CD4-positive, CD25-positive, alpha-beta regulatory T cell (primary cell): Measurements from ENCODE around the gene GULP1. TPM values are rescaled to one million over a fixed set of nuclear protein-coding genes. Genes with fewer than 3 reads are reported as not detected.

Source experiments
- ATAC-seq, 2 donors: fragments of 150-1000 bp; cut with Tn5 transposase; one replicate each; pipeline ENCODE4 v1.10.0; 2021; ENCODE audit warnings: low read depth in 2 of 2, moderate number of reproducible peaks in 2 of 2, moderate library complexity in 1 of 2
- DNase-seq, 3 donors: peaks; one replicate each; pipeline versions ENCODE4 v3.0.0 to v3.0.0-alpha.2; 2012 to 2022; ENCODE audit warnings: mixed read lengths in 1 of 3
- H3K27ac ChIP-seq: one replicate; pipeline ENCODE4 v1.7.0; 2013; ENCODE audit warnings: mild to moderate bottlenecking, low read length; ENCODE audit not compliant: insufficient read depth, poor library complexity, severe bottlenecking
- H3K27me3 ChIP-seq: one replicate; pipeline ENCODE4 v1.7.0; 2013; ENCODE audit warnings: low read length; ENCODE audit not compliant: control insufficient read depth, insufficient read depth
- H3K36me3 ChIP-seq: one replicate; pipeline ENCODE4 v1.7.0; 2013; ENCODE audit warnings: mild to moderate bottlenecking, low read length, moderate library complexity; ENCODE audit not compliant: control insufficient read depth, insufficient read depth
- H3K4me1 ChIP-seq: 2 replicates; pipeline ENCODE4 v1.7.0; 2013; ENCODE audit warnings: mild to moderate bottlenecking, low read length; ENCODE audit not compliant: insufficient read depth, control insufficient read depth, poor library complexity, severe bottlenecking
- H3K4me3 ChIP-seq: one replicate; pipeline ENCODE4 v1.7.0; 2013; ENCODE audit warnings: low read depth, mild to moderate bottlenecking, low read length, moderate library complexity
- H3K9me3 ChIP-seq, 2 experiments: 1 replicate in 1 of 2; 2 replicates in 1 of 2; pipeline ENCODE4 v1.7.0; 2013; ENCODE audit warnings: low read length in 2 of 2, mild to moderate bottlenecking in 1 of 2, moderate library complexity in 1 of 2; ENCODE audit not compliant: control insufficient read depth in 2 of 2
- H3K27ac Mint-ChIP-seq, 3 donors: one replicate each; pipeline ENCODE4 v1.8.0; 2020 to 2022; ENCODE audit warnings: mild to moderate bottlenecking in 3 of 3, mixed read lengths in 3 of 3, moderate library complexity in 2 of 3
- H3K27me3 Mint-ChIP-seq: one replicate; pipeline ENCODE4 v1.8.0; 2022; ENCODE audit warnings: mild to moderate bottlenecking, mixed read lengths
- H3K36me3 Mint-ChIP-seq: one replicate; pipeline ENCODE4 v1.8.0; 2020; ENCODE audit warnings: mixed read lengths
- H3K4me1 Mint-ChIP-seq, 4 donors: one replicate each; pipeline ENCODE4 v1.8.0; 2020 to 2022; ENCODE audit warnings: mixed read lengths in 4 of 4, mild to moderate bottlenecking in 1 of 4
- H3K4me3 Mint-ChIP-seq, 4 donors: one replicate each; pipeline ENCODE4 v1.8.0; 2020 to 2022; ENCODE audit warnings: mild to moderate bottlenecking in 4 of 4, mixed read lengths in 4 of 4, moderate library complexity in 3 of 4
- H3K9me3 Mint-ChIP-seq, 7 donors: one replicate each; pipeline ENCODE4 v1.8.0; 2020 to 2022; ENCODE audit warnings: mixed read lengths in 7 of 7, mild to moderate bottlenecking in 3 of 7, moderate library complexity in 2 of 7
- polyA plus RNA-seq, 4 donors: library from polyadenylated mRNA; unstranded; fragments of 300-500 nt; fragmentation: Illumina TruSeq; gene quantifications; one replicate each; pipeline ENCODE4 v1.2.3, GENCODE V29; 2021
- total RNA-seq: library from RNA; stranded (reverse); gene quantifications from one replicate; pipeline ENCODE4 v1.2.3, GENCODE V29; 2022

The GULP1 gene
- total and polyA plus RNA-seq, 5 donors from 2014 or later: not detected

DNA sequence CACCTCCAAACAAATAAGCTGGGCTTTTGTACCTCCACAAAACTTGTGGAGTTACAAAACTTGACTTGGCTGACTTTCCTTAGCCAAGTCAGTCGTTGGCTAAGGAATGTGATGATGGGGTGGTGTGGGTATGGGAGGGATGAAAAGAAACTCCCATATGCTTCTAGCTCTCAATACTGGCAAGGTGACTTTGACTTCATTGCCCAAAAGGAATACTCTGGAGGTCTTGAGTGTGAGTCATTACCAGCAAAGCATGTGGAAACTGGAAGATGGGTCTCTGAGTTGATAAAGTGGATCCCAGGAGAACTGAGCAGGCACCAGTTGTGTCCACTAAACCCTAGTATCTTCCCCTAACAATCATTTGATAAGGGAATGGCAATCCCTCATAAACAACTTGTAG is 226.7 kb downstream of the GULP1 start:
- Mint-ChIP-seq H3K36me3 (no peaks in the 10 kb centered on the region), H3K9me3 (no peaks in the 10 kb centered on the region), H3K4me1 (no peaks in the 10 kb centered on the region), H3K27ac (no peak overlapping the region), H3K27me3 (no peaks in the 10 kb centered on the region), H3K4me3 (no peak overlapping the region)
- H3K36me3 ChIP-seq: no peaks in the 10 kb centered on the region
- H3K9me3 ChIP-seq: no peaks in the 10 kb centered on the region
- ATAC-seq (no peak), DNase-seq (no peak)
- H3K4me3 ChIP-seq: no peak overlapping the region
- H3K4me1 ChIP-seq: no peaks in the 10 kb centered on the region
- no peaks in the 10 kb centered on the region for H3K27me3 ChIP-seq
- no peak overlapping the region for H3K27ac ChIP-seq

DNA sequence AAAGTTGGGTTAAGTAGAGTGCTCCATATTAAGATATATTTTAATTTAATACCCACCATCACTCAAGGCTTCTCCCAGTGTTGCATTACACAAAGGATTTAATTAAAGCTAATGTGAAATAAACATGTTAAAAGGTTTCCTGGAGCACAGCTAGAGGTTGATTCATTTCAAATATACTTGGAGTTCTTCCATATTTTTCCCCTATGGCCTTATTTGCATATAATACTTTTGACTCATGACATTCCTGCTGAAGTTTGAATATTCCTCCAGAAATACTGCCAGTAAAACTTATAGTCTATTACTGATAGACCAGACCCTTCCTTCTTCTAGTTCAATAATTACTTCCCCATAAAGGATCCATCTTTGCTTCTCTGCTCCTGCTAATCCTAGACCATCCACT is 227.5 kb downstream of the GULP1 start:
- no peak for ATAC-seq
- Mint-ChIP-seq H3K4me3 (no peak overlapping the region), H3K36me3 (no peaks in the 10 kb centered on the region), H3K27me3 (no peaks in the 10 kb centered on the region), H3K27ac (no peak overlapping the region), H3K4me1 (no peaks in the 10 kb centered on the region), H3K9me3 (no peaks in the 10 kb centered on the region)
- Histone ChIP-seq H3K27ac (no peak overlapping the region), H3K4me1 (no peaks in the 10 kb centered on the region), H3K36me3 (no peaks in the 10 kb centered on the region), H3K27me3 (no peaks in the 10 kb centered on the region), H3K9me3 (no peaks in the 10 kb centered on the region), H3K4me3 (no peak overlapping the region)
- DNase-seq: no peak

DNA sequence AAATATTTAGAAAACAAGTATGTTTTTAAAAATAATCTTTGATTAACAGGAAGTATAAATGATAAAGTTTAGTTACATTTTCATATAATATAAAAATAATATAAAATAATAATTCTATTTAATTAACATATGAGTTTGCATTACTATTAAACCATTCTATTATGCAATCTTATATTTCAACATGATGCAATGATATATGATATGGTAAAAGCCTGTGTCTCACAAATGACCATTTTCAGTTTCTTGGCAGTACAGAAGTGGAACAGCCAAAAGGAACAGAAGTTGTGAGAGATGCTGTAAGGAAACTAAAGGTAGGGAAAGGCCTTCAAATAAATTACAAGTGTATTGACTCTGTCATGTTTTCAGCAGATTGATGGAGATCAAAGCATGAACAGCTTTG is 230.8 kb downstream of the GULP1 start:
- H3K4me3 ChIP-seq: no peak overlapping the region
- no peak overlapping the region for H3K4me3 Mint-ChIP-seq
- H3K27ac Mint-ChIP-seq: no peak overlapping the region
- no peak overlapping the region for H3K27ac ChIP-seq
- H3K27me3 ChIP-seq: no peaks in the 10 kb centered on the region
- DNase-seq (no peak), ATAC-seq (no peak)
- no peaks in the 10 kb centered on the region for H3K4me1 ChIP-seq
- H3K9me3 Mint-ChIP-seq: no peaks in the 10 kb centered on the region
- H3K4me1 Mint-ChIP-seq: no peaks in the 10 kb centered on the region
- no peaks in the 10 kb centered on the region for H3K9me3 ChIP-seq
- H3K36me3 Mint-ChIP-seq: no peaks in the 10 kb centered on the region
- peaks cover 4% of the 10 kb centered on the region for H3K27me3 Mint-ChIP-seq
- H3K36me3 ChIP-seq: no peaks in the 10 kb centered on the region

DNA sequence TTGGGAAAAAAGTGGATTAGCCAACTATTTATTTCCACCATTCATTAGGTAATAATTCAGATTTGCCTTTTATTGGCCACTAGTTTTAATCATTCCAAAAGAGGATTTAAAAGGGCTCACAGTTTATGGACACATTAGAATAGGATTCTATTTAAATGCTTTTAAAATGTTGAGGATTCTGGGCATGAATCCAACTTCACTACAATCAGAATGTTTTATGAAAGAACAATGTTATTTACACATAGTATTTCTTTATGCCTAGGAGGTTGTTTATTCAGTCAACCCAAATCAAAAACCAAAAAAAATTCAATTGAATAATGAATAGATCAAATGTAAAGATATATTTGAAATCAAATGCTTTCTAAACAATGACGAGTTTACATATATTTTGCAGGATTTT is 232.2 kb downstream of the GULP1 start:
- H3K27ac ChIP-seq: no peak overlapping the region
- no peaks in the 10 kb centered on the region for H3K27me3 ChIP-seq
- Mint-ChIP-seq H3K36me3 (no peaks in the 10 kb centered on the region), H3K4me3 (no peak overlapping the region), H3K27me3 (peaks cover 4% of the 10 kb centered on the region), H3K9me3 (no peaks in the 10 kb centered on the region), H3K4me1 (no peaks in the 10 kb centered on the region), H3K27ac (no peak overlapping the region)
- no peak overlapping the region for H3K4me3 ChIP-seq
- H3K9me3 ChIP-seq: no peaks in the 10 kb centered on the region
- no peaks in the 10 kb centered on the region for H3K36me3 ChIP-seq
- H3K4me1 ChIP-seq: no peaks in the 10 kb centered on the region
- ATAC-seq: no peak
- DNase-seq: no peak

DNA sequence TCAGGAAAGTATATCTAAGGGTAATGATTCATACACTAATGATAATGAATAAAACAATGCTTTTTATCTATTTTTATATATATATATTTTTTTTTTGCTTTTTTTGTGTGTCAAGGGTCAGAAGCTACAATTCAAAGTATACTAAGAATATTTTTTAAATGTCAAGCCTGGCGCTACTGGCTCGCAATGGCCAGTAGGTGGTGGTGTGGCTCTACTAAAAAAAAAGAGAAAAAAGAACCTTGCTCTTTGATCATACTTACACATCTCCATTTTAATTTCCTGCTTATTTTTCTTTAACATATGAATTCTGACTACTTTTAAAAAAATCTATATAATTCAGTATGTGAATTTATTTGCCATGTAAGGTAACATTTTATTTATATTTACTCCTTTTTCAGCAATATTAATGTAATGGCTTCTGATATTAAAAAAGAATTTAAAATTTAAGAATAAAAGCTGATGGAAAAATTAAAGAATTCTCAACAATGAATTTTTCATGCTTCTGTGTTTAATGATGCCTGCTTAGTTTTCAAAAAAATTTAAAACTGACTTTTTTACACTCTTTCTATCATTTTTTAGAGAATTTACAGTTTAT is 232.9 kb downstream of the GULP1 start:
- no peak for ATAC-seq
- no peaks in the 10 kb centered on the region for H3K36me3 Mint-ChIP-seq
- no peaks in the 10 kb centered on the region for H3K9me3 ChIP-seq

DNA sequence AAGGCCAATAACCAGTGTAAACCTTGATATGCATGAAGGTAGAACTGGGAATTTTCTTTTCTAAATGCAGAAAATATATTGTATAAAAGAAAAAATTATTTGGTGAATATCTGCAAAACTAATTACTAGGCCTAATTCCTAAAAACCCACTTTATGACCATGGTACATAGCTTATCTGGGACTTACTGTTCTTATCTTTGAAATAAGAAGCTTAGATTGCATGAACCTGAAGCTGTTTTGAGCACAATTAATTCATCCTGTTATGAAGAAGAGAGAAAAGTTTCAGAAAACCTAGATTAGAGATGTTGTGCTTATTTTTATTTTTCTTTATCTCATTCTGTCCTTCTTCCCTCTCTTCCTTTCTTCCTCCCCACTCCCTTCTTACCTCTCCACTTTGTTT is 235.0 kb downstream of the GULP1 start:
- Histone ChIP-seq H3K4me1 (no peaks in the 10 kb centered on the region), H3K4me3 (no peak overlapping the region), H3K9me3 (no peaks in the 10 kb centered on the region), H3K27ac (no peak overlapping the region), H3K36me3 (no peaks in the 10 kb centered on the region), H3K27me3 (no peaks in the 10 kb centered on the region)
- no peak overlapping the region for H3K27ac Mint-ChIP-seq
- H3K27me3 Mint-ChIP-seq: peaks cover 4% of the 10 kb centered on the region
- H3K9me3 Mint-ChIP-seq: peaks cover 0 to 3% (median 0%) of the 10 kb centered on the region in 7 donors
- H3K4me3 Mint-ChIP-seq: no peak overlapping the region
- H3K36me3 Mint-ChIP-seq: no peaks in the 10 kb centered on the region
- no peak for DNase-seq
- no peaks in the 10 kb centered on the region for H3K4me1 Mint-ChIP-seq
- no peak for ATAC-seq

More for the DNA sequence above, 232.9 kb downstream of the GULP1 start:
- Histone ChIP-seq H3K36me3 (no peaks in the 10 kb centered on the region), H3K27ac (no peak overlapping the region), H3K4me3 (no peak overlapping the region), H3K27me3 (no peaks in the 10 kb centered on the region), H3K4me1 (no peaks in the 10 kb centered on the region)
- DNase-seq: peak in 2 of 3 donors; percentile 7 to 39
- H3K4me1 Mint-ChIP-seq: no peaks in the 10 kb centered on the region
- no peaks in the 10 kb centered on the region for H3K9me3 Mint-ChIP-seq
- peaks cover 4% of the 10 kb centered on the region for H3K27me3 Mint-ChIP-seq
- H3K4me3 Mint-ChIP-seq: no peak overlapping the region
- no peak overlapping the region for H3K27ac Mint-ChIP-seq

DNA sequence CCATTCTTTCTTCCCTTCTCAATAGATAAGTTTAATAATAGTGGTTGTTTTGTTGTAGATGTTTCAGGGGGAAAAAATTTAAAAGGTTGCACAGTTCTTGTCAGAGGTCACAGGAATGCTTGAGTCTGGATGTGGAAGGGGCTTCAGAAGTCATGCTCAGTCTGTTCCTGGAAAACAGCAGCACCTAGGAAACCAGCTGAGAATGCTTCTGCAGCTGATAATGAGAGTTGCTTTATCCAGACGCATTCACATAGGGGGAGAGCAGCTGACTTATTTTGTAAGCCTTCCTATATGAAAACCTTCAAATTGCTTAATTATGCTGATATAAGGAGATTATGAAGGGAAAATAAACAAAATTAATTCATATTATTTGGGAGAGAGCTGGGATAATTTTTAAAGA is 235.5 kb downstream of the GULP1 start:
- no peak overlapping the region for H3K27ac Mint-ChIP-seq
- H3K4me1 Mint-ChIP-seq: no peaks in the 10 kb centered on the region
- H3K9me3 Mint-ChIP-seq: peaks cover 0 to 3% (median 0%) of the 10 kb centered on the region in 7 donors
- peaks cover 4% of the 10 kb centered on the region for H3K27me3 Mint-ChIP-seq
- no peaks in the 10 kb centered on the region for H3K36me3 Mint-ChIP-seq
- Histone ChIP-seq H3K4me1 (no peaks in the 10 kb centered on the region), H3K36me3 (no peaks in the 10 kb centered on the region), H3K27me3 (no peaks in the 10 kb centered on the region), H3K9me3 (no peaks in the 10 kb centered on the region), H3K4me3 (no peak overlapping the region), H3K27ac (no peak overlapping the region)
- ATAC-seq: no peak
- DNase-seq: no peak
- H3K4me3 Mint-ChIP-seq: no peak overlapping the region

DNA sequence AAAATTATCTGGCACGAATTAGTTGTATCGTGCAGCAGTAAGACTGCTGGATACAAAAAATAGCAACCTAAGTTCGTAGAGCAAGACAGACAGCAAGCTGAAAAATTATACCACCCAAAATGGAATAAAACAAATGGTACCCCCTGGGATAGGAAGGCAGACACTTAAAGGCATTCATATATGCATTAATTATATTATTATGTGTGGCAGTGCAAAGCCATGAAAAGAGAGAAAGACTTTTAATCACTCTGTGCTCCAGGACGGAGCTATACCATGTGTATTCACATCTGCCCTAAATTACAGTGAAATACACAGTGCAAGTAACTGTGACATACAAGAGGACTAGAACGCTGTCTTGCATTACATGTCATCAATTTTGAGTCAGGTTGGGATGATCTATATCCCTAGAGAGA is 235.9 kb downstream of the GULP1 start:
- no peaks in the 10 kb centered on the region for H3K9me3 ChIP-seq
- no peaks in the 10 kb centered on the region for H3K4me1 Mint-ChIP-seq
- no peak overlapping the region for H3K4me3 Mint-ChIP-seq
- no peak overlapping the region for H3K27ac ChIP-seq
- peaks cover 0 to 3% (median 0%) of the 10 kb centered on the region in 7 donors for H3K9me3 Mint-ChIP-seq
- no peaks in the 10 kb centered on the region for H3K36me3 ChIP-seq
- no peaks in the 10 kb centered on the region for H3K36me3 Mint-ChIP-seq
- H3K27me3 Mint-ChIP-seq: peaks cover 4% of the 10 kb centered on the region
- no peaks in the 10 kb centered on the region for H3K4me1 ChIP-seq
- ATAC-seq: no peak
- no peak overlapping the region for H3K4me3 ChIP-seq
- H3K27ac Mint-ChIP-seq: no peak overlapping the region
- no peaks in the 10 kb centered on the region for H3K27me3 ChIP-seq
- DNase-seq: no peak
